NT2/D1 (cell line): Measurements from ENCODE around the gene RDH5.

Experiments
- DNase-seq: peaks from one replicate; pipeline ENCODE4 v3.0.0-alpha.2; 2011; ENCODE audit warnings: low read depth, low spot score
- H3K27me3 ChIP-seq: 2 replicates; pipeline ENCODE4 v1.6.0; 2011; ENCODE audit warnings: mild to moderate bottlenecking; ENCODE audit not compliant: insufficient read length, insufficient read depth
- H3K36me3 ChIP-seq: 2 replicates; pipeline ENCODE4 v1.6.1; 2011; ENCODE audit warnings: mild to moderate bottlenecking, low read length, mixed read lengths; ENCODE audit not compliant: insufficient read depth, insufficient read length
- H3K4me1 ChIP-seq: 2 replicates; pipeline ENCODE4 v1.5.1; 2011; ENCODE audit not compliant: insufficient read depth, insufficient read length
- H3K4me3 ChIP-seq: 2 replicates; pipeline ENCODE4 v1.5.1; 2011; ENCODE audit warnings: low read depth; ENCODE audit not compliant: insufficient read length
- H3K9ac ChIP-seq: 2 replicates; pipeline ENCODE4 v1.6.0; 2011; ENCODE audit warnings: low read depth; ENCODE audit not compliant: insufficient read length
- H3K9me3 ChIP-seq: 2 replicates; pipeline ENCODE4 v1.5.1; 2011; ENCODE audit warnings: mild to moderate bottlenecking, low read length; ENCODE audit not compliant: insufficient read depth
- SUZ12 ChIP-seq: IDR thresholded peaks from 2 replicates; pipeline ENCODE4 v1.6.1; 2011; ENCODE audit not compliant: insufficient read length, insufficient read depth; ENCODE audit errors: extremely low read depth
- YY1 ChIP-seq: IDR thresholded peaks from 2 replicates; pipeline ENCODE4 v1.6.1; 2011; ENCODE audit not compliant: insufficient read length, insufficient read depth
- ZNF274 ChIP-seq: IDR thresholded peaks from 2 replicates; pipeline ENCODE4 v1.6.1; 2011; ENCODE audit warnings: mild to moderate bottlenecking, low read depth, low read length

The RDH5 gene

GRCh38 chr12:55716582-55716957 is 3.6 kb upstream of the RDH5 start:
- peaks cover 15% of the 10 kb centered on the region for H3K27me3 ChIP-seq
- peak overlapping the region; percentile 90 for H3K9ac ChIP-seq
- TF ChIP-seq YY1 (no peak), ZNF274 (no peak), SUZ12 (no peak)
- H3K9me3 ChIP-seq, result no peaks in the 10 kb centered on the region
- H3K36me3 ChIP-seq, result peaks cover 17% of the 10 kb centered on the region
- H3K4me1 ChIP-seq, result peaks cover 14% of the 10 kb centered on the region
- peak overlapping the region; percentile 75 for H3K4me3 ChIP-seq
- no peak for DNase-seq

DNA sequence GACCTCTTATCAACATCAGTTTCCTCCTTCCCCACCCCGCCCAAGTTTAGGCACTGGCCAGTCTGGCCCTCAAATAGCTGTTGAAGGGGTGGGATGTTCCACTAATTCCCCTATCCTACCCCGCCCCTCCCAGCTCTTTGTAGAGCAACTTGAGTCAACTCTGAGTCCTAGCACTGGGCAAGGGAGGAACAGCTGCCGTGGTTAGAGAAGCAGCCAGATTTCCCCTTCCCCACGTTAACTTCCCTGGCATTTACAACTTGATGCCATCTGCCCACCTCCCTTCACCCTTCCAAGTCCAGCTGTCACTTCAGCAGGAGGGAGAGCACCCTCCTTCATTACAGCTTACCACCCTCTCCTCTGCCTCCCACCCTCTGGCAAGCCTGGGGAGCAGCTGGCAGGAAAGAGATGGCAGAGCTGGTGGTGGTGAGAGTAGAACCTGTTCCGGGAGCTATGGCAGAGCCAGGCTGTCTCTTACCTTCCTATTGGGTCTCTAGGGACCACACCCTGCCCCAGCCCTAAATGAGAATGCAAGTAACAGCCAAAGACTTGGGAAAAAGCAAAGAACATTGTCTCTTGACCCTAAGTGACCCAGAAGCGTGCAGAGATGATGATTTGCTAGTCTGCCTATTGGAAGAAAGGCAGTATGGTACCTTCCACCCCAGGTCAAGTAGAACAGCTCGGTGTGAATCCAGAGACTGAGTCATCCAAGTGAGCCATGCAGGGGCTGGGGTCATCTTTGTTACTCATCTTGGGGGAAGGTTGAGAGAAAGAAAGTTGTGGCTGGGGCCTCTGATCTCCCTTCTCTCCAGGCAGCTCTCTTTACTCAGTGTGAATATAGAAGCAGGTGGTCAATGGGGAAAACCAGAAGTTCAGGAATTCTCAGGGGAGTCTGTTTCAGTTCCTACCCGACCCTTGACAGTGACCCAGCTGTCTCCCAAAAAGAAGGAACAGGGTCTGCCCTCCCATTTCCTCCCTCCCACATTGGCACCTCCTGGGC is 2.9 kb upstream of the RDH5 start:
- H3K9me3 ChIP-seq, result no peaks in the 10 kb centered on the region
- peaks cover 14% of the 10 kb centered on the region for H3K4me1 ChIP-seq
- peaks cover 17% of the 10 kb centered on the region for H3K36me3 ChIP-seq
- no peak for TF ChIP-seq YY1
- TF ChIP-seq ZNF274, result no peak
- no peak for TF ChIP-seq SUZ12
- H3K27me3 ChIP-seq, result peaks cover 9% of the 10 kb centered on the region
- peak overlapping the region; percentile 75 for H3K4me3 ChIP-seq
- H3K9ac ChIP-seq, result peak overlapping the region; percentile 90
- no peak for DNase-seq

DNA sequence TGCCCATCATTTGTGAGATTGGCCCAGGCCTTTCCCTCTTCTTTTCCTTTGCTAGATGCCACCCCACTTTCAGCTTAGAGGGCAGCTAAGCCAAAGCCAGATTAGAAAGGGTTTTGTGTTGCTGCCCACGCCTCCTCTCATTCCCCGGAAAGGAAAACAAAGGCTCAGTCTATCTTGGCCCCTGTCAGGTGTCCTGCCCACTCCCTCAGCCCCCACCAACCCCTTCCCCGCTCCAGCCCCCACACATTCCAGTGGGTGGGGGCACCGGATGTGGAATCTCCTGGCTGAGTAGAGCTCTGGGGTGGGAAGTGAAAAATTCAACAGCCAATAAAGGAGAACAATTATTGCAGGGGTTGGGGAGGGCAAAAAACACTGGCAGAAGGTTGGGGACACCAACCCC is 2.2 kb upstream of the RDH5 start:
- no peak for TF ChIP-seq ZNF274
- no peak for TF ChIP-seq YY1
- no peak for TF ChIP-seq SUZ12
- Histone ChIP-seq H3K27me3 (peaks cover 2% of the 10 kb centered on the region), H3K36me3 (peaks cover 19% of the 10 kb centered on the region), H3K4me3 (peak overlapping the region; percentile 75), H3K4me1 (peaks cover 14% of the 10 kb centered on the region), H3K9me3 (no peaks in the 10 kb centered on the region), H3K9ac (peak overlapping the region; percentile 90)
- DNase-seq, result no peak

- Histone ChIP-seq H3K9me3 (no peaks in the 10 kb centered on the region), H3K4me3 (no peak overlapping the region), H3K36me3 (peaks cover 27% of the 10 kb centered on the region), H3K27me3 (no peaks in the 10 kb centered on the region), H3K4me1 (peaks cover 14% of the 10 kb centered on the region), H3K9ac (peak overlapping the region; percentile 47)
- DNase-seq, result no peak
- TF ChIP-seq SUZ12 (no peak), ZNF274 (no peak), YY1 (no peak)
Measured at GRCh38 chr12:55718624-55719275, 1.4 kb upstream of the RDH5 start.

- DNase-seq, result no peak
- H3K27me3 ChIP-seq, result no peaks in the 10 kb centered on the region
- H3K4me1 ChIP-seq, result peaks cover 18% of the 10 kb centered on the region
- no peak overlapping the region for H3K9ac ChIP-seq
- H3K4me3 ChIP-seq, result no peak overlapping the region
- TF ChIP-seq ZNF274, result no peak
- no peak for TF ChIP-seq SUZ12
- TF ChIP-seq YY1, result no peak
- H3K9me3 ChIP-seq, result no peaks in the 10 kb centered on the region
- H3K36me3 ChIP-seq, result peaks cover 33% of the 10 kb centered on the region
Measured at GRCh38 chr12:55719371-55719770, 822 bp upstream of the RDH5 start.

DNA sequence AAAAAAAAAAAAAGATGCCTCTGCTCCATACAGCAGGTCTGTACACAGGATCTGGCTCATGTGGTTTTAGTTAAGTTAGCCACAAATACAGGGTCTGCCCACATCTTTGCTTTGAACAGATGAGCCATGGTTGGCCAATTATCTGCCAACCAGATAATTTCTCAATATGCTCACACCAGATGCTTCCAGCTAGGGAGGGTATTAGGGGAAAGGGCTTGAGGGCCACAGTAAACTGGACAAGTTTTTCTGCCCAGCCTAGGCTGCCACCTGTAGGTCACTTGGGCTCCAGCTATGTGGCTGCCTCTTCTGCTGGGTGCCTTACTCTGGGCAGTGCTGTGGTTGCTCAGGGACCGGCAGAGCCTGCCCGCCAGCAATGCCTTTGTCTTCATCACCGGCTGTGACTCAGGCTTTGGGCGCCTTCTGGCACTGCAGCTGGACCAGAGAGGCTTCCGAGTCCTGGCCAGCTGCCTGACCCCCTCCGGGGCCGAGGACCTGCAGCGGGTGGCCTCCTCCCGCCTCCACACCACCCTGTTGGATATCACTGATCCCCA is 776 bp downstream of the RDH5 start:
- TF ChIP-seq ZNF274, result no peak
- TF ChIP-seq SUZ12, result no peak
- no peak for TF ChIP-seq YY1
- peaks cover 18% of the 10 kb centered on the region for H3K4me1 ChIP-seq
- H3K9ac ChIP-seq, result no peak overlapping the region
- peaks cover 49% of the 10 kb centered on the region for H3K36me3 ChIP-seq
- H3K27me3 ChIP-seq, result no peaks in the 10 kb centered on the region
- no peaks in the 10 kb centered on the region for H3K9me3 ChIP-seq
- H3K4me3 ChIP-seq, result no peak overlapping the region
- no peak for DNase-seq

DNA sequence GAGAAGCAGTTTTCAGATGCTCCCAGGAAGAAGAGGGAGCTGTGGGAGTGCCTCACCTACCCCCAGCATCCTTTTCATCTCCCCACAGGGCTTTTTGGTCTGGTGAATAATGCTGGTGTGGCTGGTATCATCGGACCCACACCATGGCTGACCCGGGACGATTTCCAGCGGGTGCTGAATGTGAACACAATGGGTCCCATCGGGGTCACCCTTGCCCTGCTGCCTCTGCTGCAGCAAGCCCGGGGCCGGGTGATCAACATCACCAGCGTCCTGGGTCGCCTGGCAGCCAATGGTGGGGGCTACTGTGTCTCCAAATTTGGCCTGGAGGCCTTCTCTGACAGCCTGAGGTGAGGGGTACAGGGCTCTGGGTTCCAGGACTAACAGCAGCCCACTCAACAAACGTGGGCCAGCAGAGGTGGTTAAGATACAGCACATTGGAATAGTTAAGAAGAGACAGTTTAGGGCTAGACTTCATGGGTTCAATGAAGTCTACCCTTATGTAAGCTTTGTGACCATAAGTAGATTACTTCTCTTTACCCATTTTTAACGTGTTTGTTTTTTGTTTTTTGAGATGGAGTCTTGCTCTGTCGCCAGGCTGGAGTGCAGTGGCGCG is 1.5 kb downstream of the RDH5 start:
- Histone ChIP-seq H3K4me3 (no peak overlapping the region), H3K4me1 (peaks cover 19% of the 10 kb centered on the region), H3K9ac (no peak overlapping the region), H3K9me3 (no peaks in the 10 kb centered on the region), H3K36me3 (peaks cover 54% of the 10 kb centered on the region), H3K27me3 (no peaks in the 10 kb centered on the region)
- TF ChIP-seq SUZ12 (no peak), YY1 (no peak), ZNF274 (no peak)
- DNase-seq, result no peak
